Neural crest cell (in vitro differentiated cells): Measurements from ENCODE around the gene DEFB131B. TPM values are rescaled to one million over a fixed set of nuclear protein-coding genes. Genes with fewer than 3 reads are reported as not detected.
"Not testable (repeated sequence)": the region's sequence is repeated elsewhere in the genome, so short reads cannot be mapped to it uniquely, and the experiment has no call there.

ENCODE experiments used
- DNase-seq: peaks from one replicate; pipeline ENCODE4 v3.0.0; 2021; ENCODE audit warnings: low read depth, mixed read lengths, low spot score
- H3K27ac Mint-ChIP-seq: one replicate; pipeline ENCODE4 v1.8.0; 2021; ENCODE audit warnings: mild to moderate bottlenecking, mixed read lengths; ENCODE audit not compliant: unreplicated experiment
- H3K27me3 Mint-ChIP-seq: 2 replicates; pipeline ENCODE4 v1.8.0; 2021; ENCODE audit warnings: low read depth, mild to moderate bottlenecking, mixed read lengths
- H3K36me3 Mint-ChIP-seq: 2 replicates; pipeline ENCODE4 v1.8.0; 2021; ENCODE audit warnings: low read depth, mild to moderate bottlenecking, mixed read lengths
- H3K4me1 Mint-ChIP-seq: 2 replicates; pipeline ENCODE4 v1.8.0; 2021; ENCODE audit warnings: mixed read lengths
- H3K4me3 Mint-ChIP-seq: one replicate; pipeline ENCODE4 v1.8.0; 2021; ENCODE audit warnings: mild to moderate bottlenecking, mixed read lengths
- H3K9me3 Mint-ChIP-seq: 2 replicates; pipeline ENCODE4 v1.8.0; 2021; ENCODE audit warnings: mixed read lengths
- CTCF ChIP-seq: fragments of 200-600 bp; sonication (generic); conservative IDR thresholded peaks from 2 replicates; pipeline ENCODE4 v1.5.0; 2021; ENCODE audit warnings: antibody characterized with exemption, mild to moderate bottlenecking
- total RNA-seq: library from RNA; stranded (reverse); gene quantifications from 2 replicates; pipeline ENCODE4 v1.2.1, GENCODE V29; 2021

DEFB131B gene
- total RNA-seq, 1 donor from 2014 or later: not detected

DNA sequence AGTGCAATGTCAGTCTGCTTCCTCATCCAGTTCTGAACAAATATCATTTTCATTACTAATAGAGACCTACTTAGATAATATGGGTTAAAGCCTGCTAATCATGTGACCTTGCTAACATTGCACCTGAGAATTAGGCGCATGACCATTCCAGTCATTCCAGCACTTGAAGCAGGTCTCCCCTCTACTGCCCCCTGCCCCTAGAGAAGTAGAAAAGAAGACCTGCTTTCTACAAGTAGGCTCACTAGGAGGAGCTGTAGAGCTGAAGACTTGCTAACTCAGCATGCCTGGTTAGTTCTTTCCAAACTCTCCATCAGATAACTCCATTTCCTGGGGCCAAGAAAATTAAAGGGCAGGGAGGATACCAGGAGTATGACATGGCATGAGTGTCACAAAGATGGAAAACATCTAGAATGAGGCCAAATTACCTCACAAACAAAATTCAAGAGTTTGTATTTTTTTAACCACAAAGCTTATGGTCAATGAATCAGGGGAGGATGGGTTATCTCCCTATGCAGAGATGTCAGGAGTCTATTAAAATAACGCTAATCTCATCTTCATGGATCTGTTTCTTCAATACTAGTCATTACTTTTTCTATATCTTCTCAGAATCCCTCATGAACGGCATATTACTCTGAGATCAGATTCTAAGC is 14.2 kb upstream of the DEFB131B start:
- H3K36me3 Mint-ChIP-seq, H3K4me1 Mint-ChIP-seq, H3K9me3 Mint-ChIP-seq, H3K27ac Mint-ChIP-seq, H3K27me3 Mint-ChIP-seq, H3K4me3 Mint-ChIP-seq: not testable (repeated sequence)
- peak; percentile 64 for TF ChIP-seq CTCF
- DNase-seq: peak; percentile 25

GRCh38 chr11:71867209-71867608 is 11.0 kb upstream of the DEFB131B start:
- DNase-seq, H3K4me3 Mint-ChIP-seq, H3K27ac Mint-ChIP-seq, H3K4me1 Mint-ChIP-seq, H3K36me3 Mint-ChIP-seq, H3K27me3 Mint-ChIP-seq, H3K9me3 Mint-ChIP-seq: not testable (repeated sequence)

GRCh38 chr11:71869931-71870330 is 8.3 kb upstream of the DEFB131B start:
- not testable (repeated sequence) for H3K9me3 Mint-ChIP-seq, DNase-seq, H3K4me1 Mint-ChIP-seq, H3K27ac Mint-ChIP-seq, H3K4me3 Mint-ChIP-seq, H3K27me3 Mint-ChIP-seq, H3K36me3 Mint-ChIP-seq

- H3K36me3 Mint-ChIP-seq, DNase-seq, H3K9me3 Mint-ChIP-seq, H3K27ac Mint-ChIP-seq, H3K27me3 Mint-ChIP-seq, H3K4me3 Mint-ChIP-seq, H3K4me1 Mint-ChIP-seq: not testable (repeated sequence)
Observed at GRCh38 chr11:71870661-71871060, 7.6 kb upstream of the DEFB131B start.

- not testable (repeated sequence) for H3K4me1 Mint-ChIP-seq, H3K4me3 Mint-ChIP-seq, H3K9me3 Mint-ChIP-seq
Observed at GRCh38 chr11:71876262-71876661, 2.0 kb upstream of the DEFB131B start.

DNA sequence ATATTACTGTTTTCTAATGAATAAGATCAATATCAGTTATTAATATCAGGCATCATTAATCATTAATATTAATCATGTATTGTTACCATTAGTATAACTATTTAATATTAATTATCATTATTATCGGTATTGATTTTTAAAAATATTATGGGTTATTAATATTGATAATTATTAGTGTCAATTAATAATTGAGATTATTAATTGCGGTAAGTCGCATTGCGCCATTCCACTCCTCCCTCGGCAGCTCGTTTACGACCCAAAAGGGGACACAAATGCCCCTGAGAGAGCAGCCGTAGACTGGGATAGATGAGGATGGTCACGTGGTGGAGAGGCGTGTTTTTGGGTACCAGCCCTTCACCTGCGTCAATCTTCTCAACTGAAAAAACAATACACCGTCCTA is 7.6 kb downstream of the DEFB131B start:
- not testable (repeated sequence) for H3K27ac Mint-ChIP-seq, H3K27me3 Mint-ChIP-seq, H3K9me3 Mint-ChIP-seq, DNase-seq, H3K4me3 Mint-ChIP-seq
- Mint-ChIP-seq H3K36me3 (peaks cover 19% of the 10 kb centered on the region), H3K4me1 (peaks cover 18% of the 10 kb centered on the region)

More at GRCh38 chr11:71876262-71876661, 2.0 kb upstream of the DEFB131B start:
- DNase-seq, H3K36me3 Mint-ChIP-seq, H3K27me3 Mint-ChIP-seq, H3K27ac Mint-ChIP-seq: not testable (repeated sequence)

DNA sequence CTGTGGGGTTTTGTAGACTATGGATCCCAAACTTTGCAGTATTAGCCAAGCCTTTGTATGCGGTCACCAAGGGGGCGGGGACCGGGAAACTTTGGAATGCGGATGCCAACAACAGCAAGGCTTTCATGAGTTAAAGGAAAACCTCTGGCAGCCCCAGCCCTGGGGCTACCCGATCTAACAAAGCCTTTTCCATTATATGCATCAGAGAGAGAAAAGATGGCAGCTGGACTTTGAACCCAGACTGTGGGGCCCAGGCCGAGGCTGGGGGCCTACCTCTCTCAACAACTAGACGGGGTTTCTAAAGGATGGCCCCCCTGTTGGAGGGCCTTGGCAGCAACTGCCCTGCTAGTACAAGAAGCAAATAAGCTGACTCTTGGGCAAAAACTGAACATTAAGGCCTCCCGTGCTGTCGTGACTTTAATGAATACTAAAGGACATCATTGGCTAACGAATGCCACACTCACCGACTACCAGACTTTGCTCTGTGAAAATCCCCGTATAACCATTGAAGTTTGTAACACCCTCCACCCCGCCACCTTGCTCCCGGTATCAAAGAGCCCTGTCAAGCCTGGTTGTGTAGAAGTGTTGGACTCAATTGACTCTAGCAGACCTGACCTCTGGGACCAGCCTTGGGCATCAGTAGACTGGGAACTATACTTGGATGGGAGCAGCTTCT is 10.2 kb downstream of the DEFB131B start:
- H3K4me1 Mint-ChIP-seq: peaks cover 18% of the 10 kb centered on the region
- H3K27ac Mint-ChIP-seq: peak overlapping the region; percentile 97
- H3K9me3 Mint-ChIP-seq, H3K27me3 Mint-ChIP-seq: not testable (repeated sequence)
- peak overlapping the region; percentile 67 for H3K4me3 Mint-ChIP-seq
- peaks cover 26% of the 10 kb centered on the region for H3K36me3 Mint-ChIP-seq
- peak; percentile 23 for DNase-seq

GRCh38 chr11:71889181-71889872 is 11.1 kb downstream of the DEFB131B start:
- H3K9me3 Mint-ChIP-seq, DNase-seq, H3K27me3 Mint-ChIP-seq, H3K27ac Mint-ChIP-seq, H3K4me3 Mint-ChIP-seq: not testable (repeated sequence)
- H3K36me3 Mint-ChIP-seq: peaks cover 33% of the 10 kb centered on the region
- peaks cover 18% of the 10 kb centered on the region for H3K4me1 Mint-ChIP-seq

GRCh38 chr11:71895961-71896360 is 17.7 kb downstream of the DEFB131B start:
- DNase-seq: no peak
- H3K27ac Mint-ChIP-seq: no peak overlapping the region
- peaks cover 39% of the 10 kb centered on the region for H3K36me3 Mint-ChIP-seq
- no peak overlapping the region for H3K4me3 Mint-ChIP-seq
- no peak for TF ChIP-seq CTCF
- H3K4me1 Mint-ChIP-seq: no peaks in the 10 kb centered on the region
- peaks cover 10% of the 10 kb centered on the region for H3K9me3 Mint-ChIP-seq
- no peaks in the 10 kb centered on the region for H3K27me3 Mint-ChIP-seq

DNA sequence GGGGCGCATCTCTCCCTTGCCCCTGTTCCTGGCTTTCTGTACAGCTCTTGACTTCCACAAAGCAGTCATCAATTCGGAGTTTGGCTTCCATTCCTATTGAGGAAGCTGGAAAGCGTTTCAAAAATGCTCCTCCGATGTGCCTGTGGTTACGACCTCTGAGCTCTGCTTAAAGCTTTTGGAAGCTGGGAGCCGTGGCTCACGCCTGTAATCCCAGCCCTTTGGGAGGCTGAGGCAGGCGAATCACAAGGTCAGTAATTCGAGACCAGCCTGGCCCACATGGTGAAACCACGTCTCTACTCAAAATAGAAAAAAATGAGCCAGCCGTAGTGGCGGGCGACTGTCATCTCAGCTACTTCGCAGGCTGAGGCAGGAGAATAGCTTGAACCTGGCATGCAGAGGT is 22.9 kb downstream of the DEFB131B start:
- not testable (repeated sequence) for H3K27me3 Mint-ChIP-seq, H3K4me3 Mint-ChIP-seq, H3K9me3 Mint-ChIP-seq, H3K27ac Mint-ChIP-seq, DNase-seq, H3K4me1 Mint-ChIP-seq
- peaks cover 31% of the 10 kb centered on the region for H3K36me3 Mint-ChIP-seq
